ENCODE data around the gene THAP9.
"Not testable (repeated sequence)": the region's sequence is repeated elsewhere in the genome, so short reads cannot be mapped to it uniquely, and the experiment has no call there.

THAP9 gene

GRCh38 chr4:82892467-82892802 lies 8.1 kb upstream of the THAP9 start:
- DNase-seq (ENCODE audit: low read depth, low spot score), result no peak

GRCh38 chr4:82893942-82894341 lies 6.6 kb upstream of the THAP9 start:
- no peak for DNase-seq (ENCODE audit: low read depth, low spot score)

DNA sequence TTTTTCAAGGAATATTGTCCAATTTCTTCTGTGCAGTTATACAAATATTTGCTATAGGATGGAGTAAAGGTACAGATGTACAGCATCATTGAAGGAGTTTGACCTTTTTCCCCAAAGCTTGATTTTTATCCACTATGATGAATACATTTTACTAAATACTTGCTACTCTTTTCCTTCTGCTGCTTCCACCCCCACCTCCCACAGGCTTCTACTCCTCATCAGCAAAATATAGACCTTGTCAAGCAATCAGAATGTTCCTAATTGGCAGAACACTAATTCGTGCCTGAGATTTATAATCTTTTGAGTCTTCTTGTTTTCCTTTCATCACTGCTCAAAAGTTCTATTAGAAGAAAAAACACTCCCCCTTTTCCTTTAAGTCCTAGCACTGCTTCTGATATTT lies 3.8 kb upstream of the THAP9 start:
- DNase-seq (ENCODE audit: low read depth, low spot score), result no peak

GRCh38 chr4:82898322-82899243 lies 2.0 kb upstream of the THAP9 start:
- DNase-seq (ENCODE audit: low read depth, low spot score), result no peak

DNA sequence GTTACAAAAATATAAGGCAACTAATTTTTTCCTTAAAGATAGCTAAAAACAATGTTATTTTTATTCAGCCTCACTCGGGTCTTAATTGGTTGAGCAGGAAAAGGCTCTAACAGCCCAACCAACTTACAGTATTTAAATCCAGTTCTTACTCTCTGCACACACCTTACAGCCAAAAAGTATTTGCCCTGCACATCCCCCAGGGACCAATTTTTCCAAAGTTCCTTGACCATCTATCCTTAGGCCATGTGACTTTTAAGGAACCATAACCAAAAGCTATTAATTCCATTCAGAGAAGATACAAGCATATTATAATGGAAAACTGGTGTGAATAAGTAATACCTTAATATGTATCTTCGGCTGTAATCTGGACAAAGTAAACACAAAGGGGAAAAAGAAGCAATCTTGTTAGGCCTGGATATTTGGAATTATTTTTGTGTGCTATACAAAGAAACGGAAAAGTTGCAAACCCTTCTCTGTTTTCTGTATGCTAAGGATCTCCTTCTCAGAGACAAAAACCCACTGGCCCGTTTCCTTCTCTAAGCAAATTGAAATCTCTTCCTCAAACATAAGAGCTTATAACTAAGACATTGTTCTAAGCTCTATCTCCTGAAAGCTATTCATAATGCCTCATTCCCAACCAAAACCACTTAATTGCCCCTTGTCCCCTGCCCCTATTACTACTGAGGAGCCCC lies 1.0 kb upstream of the THAP9 start:
- no peak for DNase-seq (ENCODE audit: low read depth, low spot score)

- DNase-seq (ENCODE audit: low read depth, low spot score), result no peak
Observed at GRCh38 chr4:82900066-82900410, 497 bp upstream of the THAP9 start.

DNA sequence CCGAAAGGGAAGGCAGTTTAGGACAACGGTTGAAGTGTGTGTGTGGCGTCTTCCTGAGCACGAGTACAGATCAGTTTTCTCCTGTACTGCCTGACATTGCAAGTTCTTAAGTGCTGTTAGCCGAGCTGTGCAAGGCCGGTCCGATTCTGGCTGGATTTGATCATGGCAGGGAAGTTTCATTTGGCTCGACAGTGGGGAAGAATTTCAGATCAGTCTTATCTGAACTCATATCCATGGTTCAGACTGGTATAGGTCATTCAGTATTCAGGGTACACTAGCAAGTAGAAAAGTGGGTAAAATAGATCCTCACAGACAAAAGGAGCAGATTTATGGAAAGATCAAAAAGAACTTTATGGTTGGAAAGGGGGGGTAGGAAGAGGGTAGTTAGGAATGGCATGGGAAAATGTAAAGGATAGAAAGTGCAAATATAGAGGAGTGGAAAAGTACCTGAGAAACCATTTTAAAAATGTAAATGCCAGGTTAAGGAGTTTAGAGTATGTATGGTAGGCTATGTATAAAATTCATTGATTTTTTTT lies 716 bp downstream of the THAP9 start:
- DNase-seq (ENCODE audit: low read depth, low spot score), result no peak

GRCh38 chr4:82903737-82904136 lies 3.2 kb downstream of the THAP9 start:
- no peak for DNase-seq (ENCODE audit: low read depth, low spot score)

DNA sequence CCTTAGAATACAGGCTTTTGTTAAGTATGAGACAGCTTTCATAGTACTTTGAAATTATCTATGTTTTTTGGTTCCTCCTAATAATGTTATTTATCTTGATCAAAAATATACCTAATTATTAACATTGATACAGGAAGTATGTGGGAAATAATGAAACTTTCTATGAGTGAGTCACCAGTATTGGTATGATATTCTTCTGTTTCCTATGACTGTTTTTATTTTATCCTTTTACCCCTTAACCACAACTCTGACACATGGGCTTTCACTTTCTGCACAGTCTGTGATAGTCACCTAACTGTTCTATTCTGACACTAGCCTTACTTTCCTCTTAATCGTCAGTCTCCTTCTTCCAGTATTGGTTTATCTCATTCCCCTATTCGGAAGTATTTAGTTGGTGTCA lies 4.7 kb downstream of the THAP9 start:
- no peak for DNase-seq (ENCODE audit: low read depth, low spot score)

DNA sequence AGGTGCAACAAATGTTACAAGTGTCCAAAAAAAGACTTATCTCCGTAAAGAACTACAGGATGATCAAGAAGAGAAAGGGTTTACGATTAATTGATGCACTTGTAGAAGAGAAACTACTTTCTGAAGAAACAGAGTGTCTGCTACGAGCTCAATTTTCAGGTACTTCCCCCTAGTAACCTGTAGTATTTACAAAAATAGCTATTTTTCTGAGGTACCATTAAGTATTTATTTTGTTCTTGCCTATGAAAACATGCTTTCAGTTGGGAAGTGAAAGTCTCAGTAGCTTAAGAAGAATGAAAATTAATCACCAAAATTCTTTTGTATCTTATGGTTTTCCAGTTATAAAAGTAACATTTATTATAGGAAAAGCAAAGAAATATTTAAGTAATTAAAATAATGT lies 5.9 kb downstream of the THAP9 start:
- DNase-seq (ENCODE audit: low read depth, low spot score), result no peak

DNA sequence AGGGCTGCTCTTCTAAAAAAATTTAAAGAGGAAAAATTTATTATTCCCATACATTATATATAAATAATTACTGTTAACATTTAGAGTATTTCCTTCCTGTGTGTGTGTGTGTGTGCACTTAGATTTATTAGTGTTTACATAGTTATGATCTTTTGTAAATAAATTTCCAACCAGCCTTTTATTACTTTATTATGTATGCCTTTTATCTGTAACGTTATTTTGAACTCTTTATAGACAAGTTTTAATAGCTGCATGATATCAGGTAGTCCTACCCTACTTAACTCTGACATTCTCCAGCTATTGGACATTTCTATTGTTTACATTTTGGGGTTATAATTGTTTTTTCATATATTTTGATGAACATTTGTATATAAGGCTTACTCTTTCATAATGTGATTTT lies 8.8 kb downstream of the THAP9 start:
- no peak for DNase-seq (ENCODE audit: low read depth, low spot score)

DNA sequence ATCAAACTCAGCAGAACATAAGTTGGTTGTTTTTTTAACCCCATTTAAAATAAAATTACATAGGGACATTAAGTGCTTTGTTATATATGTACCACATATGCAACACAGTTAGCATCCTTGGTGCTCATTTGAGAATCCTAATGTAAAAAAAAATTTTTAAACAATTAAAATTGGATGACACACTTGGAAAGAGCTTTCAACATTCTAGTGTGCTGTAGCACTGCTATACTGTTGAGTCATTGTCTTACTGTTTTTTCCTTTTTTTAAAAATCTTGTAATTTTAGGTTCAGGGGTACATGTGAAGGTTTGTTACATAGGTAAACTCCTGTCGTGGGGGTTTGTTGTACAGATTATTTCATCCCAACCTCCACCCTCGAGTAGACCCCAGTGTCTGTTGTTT lies 12.8 kb downstream of the THAP9 start:
- no peak for DNase-seq (ENCODE audit: low read depth, low spot score)

DNA sequence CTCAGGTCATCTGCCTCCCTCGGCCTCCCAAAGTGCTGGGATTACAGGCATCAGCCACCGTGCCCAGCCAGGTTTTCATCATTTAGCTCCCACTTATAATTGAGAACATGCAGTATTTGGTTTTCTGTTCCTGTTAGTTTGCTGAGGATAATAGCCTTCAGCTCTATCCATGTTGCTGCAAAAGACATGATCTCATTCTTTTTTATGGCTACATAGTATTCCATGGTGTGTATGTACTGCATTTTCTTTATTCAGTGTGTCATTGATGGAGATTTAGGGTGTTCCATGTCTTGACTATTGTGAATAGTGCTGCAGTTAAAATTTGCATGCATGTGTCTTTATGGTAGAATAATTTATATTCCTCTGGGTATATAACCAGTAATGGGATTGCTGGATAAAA lies 13.4 kb downstream of the THAP9 start:
- not testable (repeated sequence) for DNase-seq (ENCODE audit: low read depth, low spot score)

DNA sequence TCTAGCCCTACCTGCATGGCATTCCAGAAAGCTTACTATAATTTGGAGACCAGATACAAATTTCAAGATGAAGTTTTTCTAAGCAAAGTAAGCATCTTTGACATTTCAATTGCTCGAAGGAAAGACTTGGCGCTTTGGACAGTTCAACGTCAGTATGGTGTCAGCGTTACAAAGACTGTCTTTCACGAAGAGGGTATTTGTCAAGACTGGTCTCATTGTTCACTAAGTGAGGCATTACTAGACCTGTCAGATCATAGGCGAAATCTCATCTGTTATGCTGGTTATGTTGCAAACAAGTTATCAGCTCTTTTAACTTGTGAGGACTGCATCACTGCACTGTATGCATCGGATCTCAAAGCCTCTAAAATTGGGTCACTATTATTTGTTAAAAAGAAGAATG lies 17.6 kb downstream of the THAP9 start:
- no peak for DNase-seq (ENCODE audit: low read depth, low spot score)

DNA sequence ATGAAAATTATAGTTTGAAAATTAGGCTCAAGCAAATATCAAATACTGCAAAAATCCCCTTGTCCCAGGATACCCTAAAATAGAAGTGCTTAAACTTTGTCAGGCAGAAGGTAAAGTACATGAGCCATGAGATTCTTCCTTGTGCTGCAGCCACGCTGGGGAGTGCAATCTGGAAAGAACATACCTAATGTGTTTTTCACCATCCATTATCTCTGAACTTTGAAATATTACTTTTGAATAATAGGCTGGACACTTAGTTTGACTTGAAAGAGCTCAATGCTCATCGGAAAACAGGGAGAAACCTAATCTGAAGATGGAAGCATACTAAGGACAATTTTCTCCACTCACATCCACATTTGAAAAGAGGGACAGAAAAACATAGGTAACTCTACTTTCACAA lies 18.9 kb downstream of the THAP9 start:
- DNase-seq (ENCODE audit: low read depth, low spot score), result no peak

- no peak for DNase-seq (ENCODE audit: low read depth, low spot score)
Observed at GRCh38 chr4:82921795-82922194, 21.3 kb downstream of the THAP9 start.

GRCh38 chr4:82930848-82931755 lies 30.6 kb downstream of the THAP9 start:
- DNase-seq (ENCODE audit: low read depth, low spot score), result no peak

DNA sequence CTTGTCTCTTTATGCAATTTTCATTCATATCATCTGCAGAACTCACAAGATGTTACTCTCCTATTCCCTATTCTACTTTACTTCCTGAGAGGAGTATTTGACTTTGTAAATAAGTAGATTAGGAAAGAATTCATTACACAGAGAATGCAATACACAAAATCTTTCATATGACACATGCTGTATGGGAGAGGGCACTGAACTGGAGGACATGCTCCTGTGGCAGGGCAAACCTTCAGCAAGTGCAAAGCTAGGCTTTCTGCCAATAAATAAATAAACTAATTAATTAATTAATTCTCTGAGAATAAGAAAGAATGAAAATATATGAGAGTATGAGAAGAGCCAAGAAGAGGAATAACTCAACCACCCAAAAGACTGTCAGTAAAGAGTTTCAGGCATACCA lies 33.9 kb downstream of the THAP9 start:
- no peak for DNase-seq (ENCODE audit: low read depth, low spot score)

DNA sequence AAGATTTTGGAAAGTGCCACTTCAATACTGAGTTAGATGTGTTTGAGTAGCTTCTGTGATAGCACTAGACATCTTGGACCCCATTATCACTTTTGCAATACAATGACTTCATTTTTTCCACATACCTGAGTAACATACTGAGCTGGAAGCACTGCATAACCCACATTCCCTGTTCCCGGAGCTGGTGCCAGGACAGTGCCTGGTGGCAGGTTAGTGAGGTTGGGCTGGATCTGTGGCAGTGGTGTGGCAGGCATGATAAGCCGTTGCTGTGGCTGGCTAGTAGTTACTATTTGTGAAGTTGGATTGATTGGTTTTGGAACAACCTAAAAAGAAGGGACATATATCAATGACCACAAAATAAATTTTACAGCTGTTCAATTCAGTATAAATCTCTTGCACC lies 38.9 kb downstream of the THAP9 start:
- DNase-seq (ENCODE audit: low read depth, low spot score), result no peak

- DNase-seq (ENCODE audit: low read depth, low spot score), result no peak
Observed at GRCh38 chr4:82947498-82947897, 47.0 kb downstream of the THAP9 start.

- no peak for DNase-seq (ENCODE audit: low read depth, low spot score)
Observed at GRCh38 chr4:82948647-82949204, 48.2 kb downstream of the THAP9 start.

DNA sequence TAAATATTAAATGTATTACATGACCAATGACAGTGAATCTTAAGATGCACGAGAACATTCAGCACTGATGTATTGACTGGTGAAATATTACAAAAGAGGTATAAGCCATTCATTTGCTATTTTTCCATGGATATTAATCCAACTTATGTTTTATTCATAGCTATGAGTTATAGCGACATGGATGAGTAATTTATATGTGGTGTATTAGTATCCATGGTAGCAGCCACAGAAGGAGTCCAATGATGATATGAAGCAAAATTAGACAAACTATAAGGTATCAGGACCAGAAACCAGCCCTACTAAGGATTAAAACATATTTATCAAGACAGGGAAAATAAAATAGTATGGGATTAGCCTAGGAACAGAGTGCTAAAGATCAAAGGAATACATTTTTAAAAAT lies 50.7 kb downstream of the THAP9 start:
- DNase-seq (ENCODE audit: low read depth, low spot score), result no peak

Measured in activated CD4-positive, CD25-positive, alpha-beta regulatory T cell treated with anti-CD3 and anti-CD28 coated beads, Interleukin-2, amount 50 U/mL, for 16 hours (primary cell).